WTC11 (cell line): ENCODE data around the gene NRXN3. TPM values are rescaled to one million over a fixed set of nuclear protein-coding genes. Genes with fewer than 3 reads are reported as not detected.

Experiments used
- ATAC-seq: fragments of 200-7000 bp; cut with Tn5 transposase; 2 replicates; pipeline ENCODE4 v1.10.0; 2021; ENCODE audit warnings: mild to moderate bottlenecking, moderate library complexity
- CTCF ChIA-PET: fragments of 300-600 bp; sonication (Branson Sonifier 250); formaldehyde crosslinking; loops from one replicate; lab custom pipeline; 2021; ENCODE audit warnings: antibody characterized with exemption; lab: Charles Lee
- POLR2A ChIA-PET: fragments of 350-600 bp; sonication (Branson Sonifier 250); formaldehyde crosslinking; loops from one replicate; lab custom pipeline; 2021; ENCODE audit warnings: antibody characterized with exemption; lab: Charles Lee
- DNase-seq: peaks from one replicate; pipeline ENCODE4 v3.0.0; 2021; ENCODE audit warnings: low spot score
- H3K27ac Mint-ChIP-seq: 2 replicates; pipeline ENCODE4 v1.8.0; 2021; ENCODE audit warnings: mixed read lengths
- H3K27me3 Mint-ChIP-seq: 2 replicates; pipeline ENCODE4 v1.8.0; 2021; ENCODE audit warnings: low read depth, mild to moderate bottlenecking, moderate library complexity, mixed read lengths
- H3K36me3 Mint-ChIP-seq: 2 replicates; pipeline ENCODE4 v1.8.0; 2021; ENCODE audit warnings: mixed read lengths
- H3K4me1 Mint-ChIP-seq: 2 replicates; pipeline ENCODE4 v1.8.0; 2022; ENCODE audit warnings: mixed read lengths
- H3K4me3 Mint-ChIP-seq: 2 replicates; pipeline ENCODE4 v1.8.0; 2021; ENCODE audit warnings: mild to moderate bottlenecking, moderate library complexity, mixed read lengths
- H3K9me3 Mint-ChIP-seq: 2 replicates; pipeline ENCODE4 v1.8.0; 2021; ENCODE audit warnings: mixed read lengths
- ATF3 ChIP-seq: sonication (generic); formaldehyde crosslinking; conservative IDR thresholded peaks from 2 replicates; pipeline ENCODE4 v1.8.1; 2022; ENCODE audit warnings: mild to moderate bottlenecking, missing genetic modification reagents
- ATF6 ChIP-seq: sonication (generic); formaldehyde crosslinking; IDR thresholded peaks from 2 replicates; pipeline ENCODE4 v1.8.1; 2023; ENCODE audit warnings: mild to moderate bottlenecking, missing genetic modification reagents
- CREB1 ChIP-seq: sonication (generic); formaldehyde crosslinking; IDR thresholded peaks from 2 replicates; pipeline ENCODE4 v1.8.0; 2023; ENCODE audit warnings: mild to moderate bottlenecking, missing genetic modification reagents
- JAZF1 ChIP-seq: fragments of 250-450 bp; sonication (Bioruptor Pico); IDR thresholded peaks from 2 replicates; pipeline ENCODE4 v1.9.0; 2021; ENCODE audit warnings: moderate library complexity, mild to moderate bottlenecking, inconsistent platforms
- JUN ChIP-seq: sonication (generic); formaldehyde crosslinking; IDR thresholded peaks from 2 replicates; pipeline ENCODE4 v1.8.0; 2023; ENCODE audit warnings: mild to moderate bottlenecking, missing genetic modification reagents
- MLX ChIP-seq: sonication (generic); formaldehyde crosslinking; IDR thresholded peaks from 2 replicates; pipeline ENCODE4 v1.8.1; 2023; ENCODE audit warnings: mild to moderate bottlenecking, missing genetic modification reagents, moderate library complexity
- MYBL2 ChIP-seq: sonication (generic); formaldehyde crosslinking; IDR thresholded peaks from 2 replicates; pipeline ENCODE4 v1.8.1; 2023; ENCODE audit warnings: mild to moderate bottlenecking, moderate library complexity, missing genetic modification reagents
- NR1H2 ChIP-seq: sonication (generic); formaldehyde crosslinking; IDR thresholded peaks from 2 replicates; pipeline ENCODE4 v1.9.0; 2021; ENCODE audit warnings: mild to moderate bottlenecking, moderate library complexity, missing genetic modification reagents
- TP53 ChIP-seq: sonication (generic); formaldehyde crosslinking; IDR thresholded peaks from 2 replicates; pipeline ENCODE4 v1.8.1; 2023; ENCODE audit warnings: mild to moderate bottlenecking, missing genetic modification reagents
- ZBTB43 ChIP-seq: sonication (generic); formaldehyde crosslinking; IDR thresholded peaks from 2 replicates; pipeline ENCODE4 v1.8.1; 2023; ENCODE audit warnings: mild to moderate bottlenecking, missing genetic modification reagents
- ZNF138 ChIP-seq: sonication (generic); formaldehyde crosslinking; conservative IDR thresholded peaks from 2 replicates; pipeline ENCODE4 v1.8.1; 2022; ENCODE audit warnings: mild to moderate bottlenecking, moderate library complexity, missing genetic modification reagents
- ZNF416 ChIP-seq: fragments of 250-450 bp; sonication (Bioruptor Pico); IDR thresholded peaks from 2 replicates; pipeline ENCODE4 v1.9.0; 2021; ENCODE audit warnings: mild to moderate bottlenecking, inconsistent platforms
- ZNF532 ChIP-seq: fragments of 250-450 bp; sonication (Bioruptor Pico); IDR thresholded peaks from 2 replicates; pipeline ENCODE4 v1.9.0; 2021; ENCODE audit warnings: mild to moderate bottlenecking, borderline replicate concordance
- total RNA-seq: library from RNA; stranded (reverse); gene quantifications from 3 replicates; pipeline ENCODE4 v1.2.3, GENCODE V29; 2021

Gene NRXN3
- total RNA-seq, 1 experiment from 2014 or later, result 3.0 TPM

- TF ChIP-seq ZNF532 (CRISPR knock-in tag) (no peak), ZNF416 (CRISPR knock-in tag) (no peak), ATF3 (CRISPR knock-in tag) (no peak), ZNF138 (CRISPR knock-in tag) (no peak), ATF6 (CRISPR knock-in tag) (no peak), CREB1 (CRISPR knock-in tag) (no peak), JUN (no peak), NR1H2 (CRISPR knock-in tag) (no peak), MYBL2 (no peak)
Measured at GRCh38 chr14:79136071-79137044, 966.2 kb downstream of the NRXN3 start (continued).

GRCh38 chr14:79137045-79137430 is 966.9 kb downstream of the NRXN3 start:
- peaks cover 14% of the 10 kb centered on the region for H3K9me3 Mint-ChIP-seq
- no peak for ATAC-seq
- TF ChIP-seq JAZF1 (CRISPR knock-in tag) (no peak), MYBL2 (no peak), MLX (CRISPR knock-in tag) (no peak), ZBTB43 (CRISPR knock-in tag) (no peak), TP53 (CRISPR knock-in tag) (no peak), CREB1 (CRISPR knock-in tag) (no peak), ATF3 (CRISPR knock-in tag) (no peak), NR1H2 (CRISPR knock-in tag) (no peak)
- TF ChIP-seq, all 79 proteins: peak for 0
- CTCF ChIA-PET, result interaction anchor here (0.8 kb wide), 1 partner anchor 119 kb away, joined by 3 read pairs; no protein-coding TSS in a partner anchor
- Mint-ChIP-seq H3K4me3 (no peak overlapping the region), H3K4me1 (0 out of 2 replicates have a peak, but pooled peaks cover 3% of the 10 kb centered on the region), H3K36me3 (peaks cover 11% of the 10 kb centered on the region), H3K27me3 (no peaks in the 10 kb centered on the region), H3K27ac (no peak overlapping the region)
- DNase-seq, result no peak
- POLR2A ChIA-PET, result no interaction called here
